Effector CD8-positive, alpha-beta T cell (primary cell): Measurements from ENCODE around the gene ENO3.
A peak's percentile ranks its signal among the peaks of the same experiment; 100 is the strongest.
"Not testable (repeated sequence)": the region's sequence is repeated elsewhere in the genome, so short reads cannot be mapped to it uniquely, and the experiment has no call there.

Experiments used
- DNase-seq: peaks from one replicate; lab custom pipeline; 2025; lab: John Stamatoyannopoulos, UW
- total RNA-seq, 4 experiments: gene quantifications; one replicate each; lab custom pipeline; 2026; lab: John Stamatoyannopoulos, UW

Gene ENO3
- total RNA-seq: 13.8 to 15.5 (median 15.0) reads per million in 4 experiments

GRCh38 chr17:4950746-4951204, at the start of gene ENO3:
Gene ENO3, plus strand, starts transcription at chr17:4951119. Its CDS starts 711 bp downstream, at chr17:4951830.
- DNase-seq: no peak

GRCh38 chr17:4901648-4902344, 49.1 kb upstream of the ENO3 start:
- peak; percentile 20 for DNase-seq

- no peak for DNase-seq
Measured at GRCh38 chr17:4902540-4902939, 48.4 kb upstream of the ENO3 start.

- DNase-seq: peak; percentile 69
Measured at GRCh38 chr17:4903051-4903818, 47.7 kb upstream of the ENO3 start, which contains the start of gene CHRNE. Gene CHRNE, minus strand, starts transcription at chr17:4903098. Its CDS starts 35 bp downstream, at chr17:4903063.

- DNase-seq: not testable (repeated sequence)
Measured at GRCh38 chr17:4906642-4907041, 44.3 kb upstream of the ENO3 start.

- no peak for DNase-seq
Measured at GRCh38 chr17:4908301-4908700, 42.6 kb upstream of the ENO3 start.

- DNase-seq: peak; percentile 46
Measured at GRCh38 chr17:4908711-4909496, 42.0 kb upstream of the ENO3 start.

- no peak for DNase-seq
Measured at GRCh38 chr17:4913994-4914393, 36.9 kb upstream of the ENO3 start.

- DNase-seq: not testable (repeated sequence)
Measured at GRCh38 chr17:4914551-4914950, 36.4 kb upstream of the ENO3 start.

GRCh38 chr17:4919511-4920047, 31.3 kb upstream of the ENO3 start:
- DNase-seq: no peak

- DNase-seq: no peak
Measured at GRCh38 chr17:4920351-4921048, 30.4 kb upstream of the ENO3 start.

- no peak for DNase-seq
Measured at GRCh38 chr17:4921320-4921719, 29.6 kb upstream of the ENO3 start.

- DNase-seq: not testable (repeated sequence)
Measured at GRCh38 chr17:4926577-4927335, 24.2 kb upstream of the ENO3 start.

- no peak for DNase-seq
Measured at GRCh38 chr17:4928881-4929280, 22.0 kb upstream of the ENO3 start.

GRCh38 chr17:4931963-4932362, 19.0 kb upstream of the ENO3 start, which contains the start of gene GP1BA:
Gene GP1BA, plus strand, starts transcription at chr17:4932277. Its CDS starts 328 bp downstream, at chr17:4932605.
- DNase-seq: no peak

GRCh38 chr17:4932756-4933155, 18.2 kb upstream of the ENO3 start:
- DNase-seq: no peak

GRCh38 chr17:4933646-4934045, 17.3 kb upstream of the ENO3 start:
- DNase-seq: no peak

- no peak for DNase-seq
Measured at GRCh38 chr17:4934173-4934979, 16.5 kb upstream of the ENO3 start.

GRCh38 chr17:4935650-4936049, 15.3 kb upstream of the ENO3 start:
- DNase-seq: no peak

GRCh38 chr17:4936436-4936835, 14.5 kb upstream of the ENO3 start:
- no peak for DNase-seq
